Measurements from ENCODE around the gene TMEM273.

Gene TMEM273

DNA sequence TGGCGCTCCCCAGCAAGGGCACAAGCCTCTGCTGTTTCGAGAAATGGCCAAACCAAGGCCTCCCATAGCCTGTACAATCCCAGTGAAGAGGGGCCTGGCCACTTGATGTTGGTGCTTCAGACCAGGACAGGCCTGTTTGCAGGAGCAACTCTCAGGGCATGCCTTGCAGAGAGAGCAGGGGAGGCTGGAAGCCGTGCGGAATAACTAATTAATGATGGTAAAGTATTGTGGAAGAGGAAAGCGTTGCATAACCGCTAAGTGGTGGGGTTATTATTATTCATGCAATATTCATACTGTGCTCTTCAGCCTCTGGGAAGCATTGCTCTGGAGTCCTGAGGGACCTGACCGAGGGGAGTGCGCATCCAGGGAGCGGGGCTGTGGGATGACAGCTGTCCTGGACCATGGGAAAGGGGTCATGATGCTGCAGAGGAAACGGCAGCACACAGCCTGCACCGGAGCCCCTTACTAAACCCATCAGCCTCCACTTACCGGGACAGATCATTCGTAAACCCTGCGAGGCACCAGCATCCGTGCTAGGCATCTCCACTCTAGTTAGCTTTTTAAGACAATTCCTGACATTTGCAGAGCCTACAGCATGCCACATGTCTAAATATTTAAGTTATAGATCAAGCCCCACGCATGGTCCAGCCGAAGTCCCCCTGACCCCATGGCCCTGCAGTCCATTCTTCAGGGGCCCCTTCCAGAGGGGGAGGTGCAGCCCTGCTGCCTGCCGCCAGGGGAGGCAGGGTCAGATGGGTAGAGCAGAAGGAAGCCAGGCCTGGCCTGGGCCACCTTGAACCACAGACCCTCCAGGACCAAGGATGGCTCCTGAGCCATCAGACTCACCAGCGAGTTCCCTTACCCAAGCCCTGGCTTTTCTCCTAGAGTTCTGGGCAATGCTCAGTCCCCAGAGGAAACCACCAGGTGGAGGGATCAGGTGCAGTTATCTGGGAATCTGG lies 11.6 kb downstream of the TMEM273 start:
- DNase-seq (ENCODE audit: low read depth) = no peak

DNA sequence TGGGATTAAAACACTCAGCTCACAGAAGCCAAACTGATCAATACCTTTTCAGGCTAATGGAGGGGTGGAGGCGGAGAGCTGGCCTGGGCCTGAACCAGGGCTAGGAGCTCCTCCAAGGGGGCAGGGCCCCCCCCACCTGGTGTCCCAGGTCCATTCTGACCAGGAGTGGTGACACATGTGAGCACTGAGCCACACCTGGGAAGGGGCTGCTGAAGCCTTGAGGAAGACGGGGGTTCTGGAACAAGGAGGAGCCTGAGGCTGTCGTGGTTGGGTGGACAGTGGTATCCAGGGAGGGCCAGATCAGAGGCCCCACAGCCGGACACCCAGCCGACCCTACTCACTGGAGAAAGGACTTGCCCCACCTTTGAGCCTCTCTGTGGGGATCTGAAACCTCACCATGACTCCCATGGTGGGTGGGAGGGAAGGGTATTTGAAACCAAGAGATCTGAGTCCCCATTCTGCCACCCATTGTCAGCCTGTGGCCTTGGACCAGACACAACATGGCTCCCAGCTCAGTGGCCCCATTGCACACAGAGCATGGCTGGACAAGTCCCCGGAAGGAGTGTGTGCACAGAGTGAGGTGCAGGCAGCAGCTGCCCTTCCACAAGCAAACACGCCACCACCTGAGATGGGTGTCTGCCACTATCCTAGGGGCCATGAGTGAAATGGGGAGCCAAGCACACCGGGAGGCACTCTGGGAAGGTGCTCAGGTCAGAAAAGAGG lies 12.4 kb downstream of the TMEM273 start:
- no peak for DNase-seq (ENCODE audit: low read depth)

DNA sequence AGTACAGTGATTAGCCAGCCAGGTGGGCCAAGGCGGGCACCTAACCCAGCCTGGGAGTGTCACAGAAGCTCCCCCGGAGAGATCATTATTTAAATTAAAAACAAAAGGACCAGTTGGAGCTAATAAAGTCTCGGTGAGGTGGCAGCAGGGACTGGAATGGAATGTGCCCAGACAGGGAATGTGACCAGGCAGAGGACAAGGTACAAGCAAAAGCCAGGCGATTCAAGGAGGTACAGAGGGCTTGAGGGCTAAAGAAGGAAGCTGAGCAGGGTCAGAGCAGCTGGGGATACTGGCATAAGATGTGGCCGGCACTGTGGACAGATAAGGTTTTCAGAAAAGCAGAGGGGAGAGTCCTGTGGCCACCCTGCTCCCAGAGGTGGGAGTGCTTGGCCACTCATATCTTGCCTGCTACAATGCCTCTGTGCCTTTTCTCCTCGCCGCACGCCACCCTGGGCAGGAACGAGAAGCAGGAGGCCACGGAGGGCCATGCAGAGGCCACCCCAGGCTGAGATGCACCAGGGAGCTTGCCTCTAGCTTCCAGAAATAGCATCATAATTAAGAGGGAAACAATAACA lies 13.2 kb downstream of the TMEM273 start:
- no peak for DNase-seq (ENCODE audit: low read depth)

DNA sequence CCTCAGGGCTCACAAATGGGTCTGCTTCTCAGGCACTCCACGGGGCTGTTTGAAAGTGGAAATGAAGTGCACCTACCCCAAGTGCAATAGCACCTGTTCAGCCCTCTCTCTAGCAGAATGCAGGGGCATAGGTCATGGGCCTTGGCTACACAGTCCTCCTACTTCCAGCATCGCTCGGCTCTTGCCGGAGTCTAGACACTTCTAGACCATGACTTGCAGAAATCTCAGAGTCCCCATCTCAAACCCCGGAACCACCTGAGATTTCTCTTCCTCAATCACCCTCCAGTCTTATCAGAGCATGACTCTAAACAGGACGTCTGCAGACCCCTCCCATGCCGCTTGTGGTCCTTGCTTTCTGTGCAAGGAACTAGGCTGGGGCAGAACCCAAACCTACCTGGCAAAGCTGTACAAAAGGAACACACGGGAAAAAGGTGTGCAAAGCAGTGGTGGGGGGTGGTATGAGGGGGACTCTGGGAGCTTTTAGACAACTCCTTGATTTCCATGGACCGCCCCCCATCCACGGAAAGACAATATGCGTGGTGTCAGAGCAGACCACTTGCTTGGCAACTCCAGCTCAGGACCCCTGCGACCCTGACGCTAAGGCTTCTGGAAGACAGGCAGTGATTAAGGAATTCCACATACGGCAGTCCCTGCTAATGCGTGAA lies 13.8 kb downstream of the TMEM273 start:
- DNase-seq (ENCODE audit: low read depth) = no peak

DNA sequence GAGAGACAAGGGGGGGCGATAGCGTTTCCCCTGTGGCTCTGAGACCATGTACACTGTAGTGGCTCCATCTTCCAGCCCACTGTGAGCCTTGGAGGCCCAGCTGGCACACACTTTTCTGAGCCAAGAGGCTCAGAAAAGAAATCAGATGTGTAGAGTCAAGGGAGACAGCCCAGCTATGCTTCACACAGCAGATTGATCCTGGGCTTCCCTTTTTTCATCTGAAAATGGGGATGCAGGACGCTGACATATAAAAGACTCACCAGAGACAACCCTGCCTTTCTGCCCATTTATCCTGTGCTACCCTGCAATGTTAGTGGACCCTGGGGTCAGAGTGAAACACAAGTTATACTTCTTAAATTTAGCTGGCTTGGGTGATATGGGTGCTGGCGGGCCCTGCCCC lies 14.3 kb downstream of the TMEM273 start:
- no peak for DNase-seq (ENCODE audit: low read depth)

DNA sequence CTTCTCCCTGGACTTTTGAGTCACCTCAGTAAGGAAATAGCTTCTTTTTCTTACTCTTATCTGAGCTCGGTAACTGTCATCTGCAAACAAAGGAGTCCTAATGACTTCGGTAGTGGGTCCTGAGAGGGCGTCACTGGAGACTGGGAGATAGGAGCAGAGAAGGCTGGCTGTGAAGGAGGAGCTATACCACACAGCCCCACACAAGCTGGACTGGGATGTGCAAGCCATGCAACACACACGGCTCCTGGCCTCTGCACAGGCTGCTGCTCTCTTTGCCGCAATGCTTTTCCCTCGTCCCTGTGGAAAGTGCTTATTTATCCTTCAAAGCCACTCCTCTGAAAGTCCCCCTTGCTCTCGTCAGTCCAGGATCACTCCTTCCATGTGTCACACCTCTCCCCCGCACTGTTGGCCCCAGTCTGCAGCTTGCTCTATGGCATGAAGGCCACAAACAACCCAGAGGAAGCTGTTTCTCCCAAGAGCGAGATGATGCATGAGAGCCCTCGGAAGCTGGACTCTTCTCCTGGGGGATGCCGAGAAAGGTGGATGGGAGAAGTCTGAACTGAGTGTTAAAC lies 14.9 kb downstream of the TMEM273 start:
- DNase-seq (ENCODE audit: low read depth) = no peak

DNA sequence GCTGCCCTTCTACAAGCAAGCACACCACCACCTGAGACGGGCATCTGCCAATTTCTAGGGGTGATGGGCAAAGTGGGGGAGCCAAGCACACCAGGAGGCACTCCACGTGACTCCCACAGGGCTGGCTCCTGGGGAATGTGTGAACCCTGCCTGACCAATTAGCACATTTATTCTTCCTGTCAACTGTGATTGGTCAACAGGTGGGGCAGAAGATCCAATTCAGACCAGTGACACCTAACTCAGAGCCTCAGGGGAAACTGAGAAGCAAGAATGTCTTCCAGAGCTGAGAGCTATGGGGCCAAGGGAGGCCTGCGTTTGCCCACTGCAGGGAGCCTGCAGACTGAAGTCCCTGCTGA lies 15.4 kb downstream of the TMEM273 start:
- DNase-seq (ENCODE audit: low read depth) = no peak

DNA sequence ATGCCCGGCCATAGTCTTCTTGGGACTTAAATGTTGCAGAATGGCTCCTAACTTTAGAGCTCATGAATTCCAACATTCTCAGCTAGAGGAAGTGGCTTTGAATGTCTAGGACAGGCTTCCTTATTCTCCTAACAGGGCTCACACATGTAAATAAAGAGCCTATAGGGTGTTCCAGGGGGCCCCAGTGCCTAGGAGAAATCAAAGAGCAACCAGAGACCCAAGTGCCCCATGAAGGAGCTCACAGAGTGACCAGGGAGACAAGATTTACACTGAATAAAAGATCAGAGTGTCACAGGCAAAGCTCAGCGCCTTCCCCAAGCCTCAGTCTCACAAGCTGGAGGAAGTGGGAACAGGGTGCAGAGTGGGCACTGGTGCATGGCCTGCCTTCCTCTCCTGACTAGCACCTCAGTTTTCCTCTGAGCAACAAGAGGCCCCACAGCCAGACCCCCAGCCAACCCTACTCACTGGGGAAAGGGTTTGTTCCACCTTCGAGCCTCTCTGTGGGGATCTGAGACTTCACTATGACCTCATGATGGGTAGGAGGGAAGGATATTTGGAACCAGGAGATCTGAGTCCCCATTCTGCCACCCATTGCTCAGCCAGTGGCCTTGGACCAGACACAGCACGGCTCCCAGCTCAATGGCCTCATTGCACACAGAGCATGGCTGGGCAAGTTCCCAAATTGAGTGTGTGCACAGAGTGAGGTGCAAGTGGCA lies 16.0 kb downstream of the TMEM273 start:
- no peak for DNase-seq (ENCODE audit: low read depth)

DNA sequence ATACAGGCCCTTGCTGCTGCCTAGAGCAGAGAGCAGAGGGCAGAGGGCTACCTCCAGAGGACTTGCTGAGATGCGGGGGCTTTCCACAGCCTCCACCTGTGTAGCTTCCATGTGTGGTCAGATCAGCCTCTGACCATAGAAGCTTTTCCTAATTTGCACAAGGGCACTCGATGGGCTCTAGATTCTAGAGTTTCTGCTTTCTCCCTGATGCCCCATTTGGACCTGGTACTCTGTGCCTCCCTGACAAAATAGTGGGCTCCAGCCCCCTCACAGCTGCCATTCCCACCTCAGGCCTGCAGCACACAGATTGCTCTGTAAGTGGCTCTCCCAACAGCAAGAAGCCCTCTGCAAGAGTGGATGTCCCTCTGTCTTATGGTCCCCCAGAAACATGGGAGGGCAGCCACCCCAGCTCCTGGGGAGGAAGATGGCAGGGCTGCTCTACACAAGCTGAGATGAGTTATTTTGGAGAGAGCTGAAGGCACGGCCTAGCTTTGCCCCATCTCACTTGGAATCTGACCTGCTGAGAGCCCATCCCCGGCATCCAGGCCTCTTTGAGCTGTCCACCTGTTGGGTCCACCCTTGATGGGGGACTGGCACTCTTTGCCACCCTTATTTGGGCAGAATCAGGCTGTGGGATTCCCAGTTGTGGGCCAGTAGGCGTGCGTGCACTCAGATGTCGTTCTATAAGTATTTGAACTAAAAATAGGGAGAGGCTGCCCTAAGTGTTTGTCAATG lies 16.7 kb downstream of the TMEM273 start:
- no peak for DNase-seq (ENCODE audit: low read depth)

DNA sequence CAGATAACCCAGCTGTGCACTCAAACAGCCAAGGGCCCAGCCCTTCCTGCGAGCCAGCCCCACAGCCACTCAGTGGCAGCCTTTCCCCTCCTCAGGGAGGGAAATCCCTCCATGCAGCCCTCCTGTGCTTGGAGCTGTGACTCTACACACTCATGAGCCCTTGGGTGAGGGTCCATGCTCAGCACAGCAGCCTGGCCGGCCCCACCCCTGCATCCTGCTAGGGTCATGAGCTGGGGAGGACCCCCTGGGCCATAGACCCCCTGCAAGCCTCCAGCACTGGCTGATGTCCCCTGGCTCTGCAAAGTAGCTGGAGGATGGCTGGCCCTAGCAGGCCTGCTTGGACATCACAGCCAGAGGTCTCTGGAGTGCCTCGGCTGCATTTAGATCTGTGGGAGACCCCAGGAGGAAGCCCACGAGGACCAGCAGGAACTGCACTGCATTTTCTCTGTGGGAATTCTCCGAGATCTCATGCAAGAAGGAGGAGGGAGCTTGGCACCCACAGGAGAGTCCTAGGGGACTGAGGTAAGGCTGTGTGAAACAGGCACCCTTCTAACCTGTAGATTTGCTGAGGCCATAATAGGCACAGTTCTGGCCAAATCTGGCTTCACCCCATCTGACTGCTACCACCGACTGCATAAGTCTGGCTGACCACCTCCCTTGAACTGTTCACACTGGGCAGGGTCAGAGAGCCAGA lies 17.4 kb downstream of the TMEM273 start:
- no peak for DNase-seq (ENCODE audit: low read depth)

DNA sequence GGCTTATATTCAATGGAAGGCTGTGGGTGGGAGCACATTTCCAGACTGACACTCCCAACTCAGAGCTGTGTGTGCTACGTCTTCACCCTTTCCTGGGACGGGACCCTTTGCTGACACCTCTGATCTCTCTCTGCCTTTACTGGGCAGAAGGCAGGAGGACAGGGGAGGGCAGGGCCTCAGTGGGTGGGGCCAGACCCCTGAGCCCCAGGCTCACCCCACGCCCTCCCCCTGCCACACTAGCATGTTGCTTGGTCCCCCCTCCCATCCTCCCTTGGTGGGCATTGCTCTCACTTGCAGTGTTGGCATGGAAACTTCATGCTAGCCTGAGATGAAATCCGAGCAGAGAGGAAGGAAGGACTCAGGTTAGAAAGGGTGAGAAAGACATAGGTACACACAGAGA lies 18.4 kb downstream of the TMEM273 start:
- no peak for DNase-seq (ENCODE audit: low read depth)

DNA sequence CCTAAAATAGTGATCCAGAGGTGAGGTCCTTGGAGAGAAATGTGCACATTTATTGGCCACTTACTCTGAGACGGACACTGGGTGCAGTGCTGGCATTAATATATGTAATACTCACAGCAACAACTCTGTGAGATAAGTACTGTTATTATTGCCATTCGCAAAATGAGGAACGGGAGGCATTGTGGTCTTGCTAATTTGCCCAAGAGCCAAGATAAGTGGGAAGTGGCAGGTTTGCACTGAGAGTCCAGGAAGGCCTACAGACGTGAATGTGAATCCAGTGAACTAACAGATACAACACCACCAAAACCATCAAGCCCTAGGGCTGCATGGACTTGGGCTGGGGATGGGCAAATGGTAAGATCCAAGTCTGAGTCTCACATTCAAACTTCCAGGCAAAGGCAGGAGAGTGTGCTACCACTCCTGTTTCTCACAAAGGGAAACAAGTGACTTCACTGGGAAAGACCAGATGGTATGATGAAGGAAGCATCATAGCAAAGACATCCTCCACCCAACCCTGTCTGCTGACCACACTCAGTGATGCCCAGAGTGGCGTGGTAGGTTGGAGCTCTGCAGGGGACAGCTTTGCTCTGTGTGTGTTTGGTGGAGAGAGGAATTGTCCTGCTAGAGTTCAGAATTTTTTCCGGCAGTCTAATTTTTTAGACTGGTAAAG lies 19.2 kb downstream of the TMEM273 start:
- DNase-seq (ENCODE audit: low read depth) = no peak

DNA sequence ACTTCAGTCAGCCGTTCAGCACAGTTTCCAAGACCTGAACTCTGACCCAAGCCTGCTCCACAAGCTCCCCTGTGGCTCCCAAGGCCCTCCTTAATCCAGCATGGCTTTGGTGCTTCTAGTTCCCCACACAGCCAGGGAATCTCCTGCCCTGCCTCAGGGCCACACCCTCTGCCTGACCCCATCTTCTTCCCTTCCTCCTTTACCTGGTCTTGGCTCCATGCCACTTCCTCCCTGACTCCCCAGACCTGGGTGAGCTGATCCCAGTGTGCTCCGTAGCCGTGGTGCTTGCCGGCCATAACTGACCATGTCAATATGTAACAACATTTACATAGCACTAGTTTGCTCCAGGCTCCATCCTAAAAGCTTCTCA lies 20.0 kb downstream of the TMEM273 start:
- DNase-seq (ENCODE audit: low read depth) = no peak

DNA sequence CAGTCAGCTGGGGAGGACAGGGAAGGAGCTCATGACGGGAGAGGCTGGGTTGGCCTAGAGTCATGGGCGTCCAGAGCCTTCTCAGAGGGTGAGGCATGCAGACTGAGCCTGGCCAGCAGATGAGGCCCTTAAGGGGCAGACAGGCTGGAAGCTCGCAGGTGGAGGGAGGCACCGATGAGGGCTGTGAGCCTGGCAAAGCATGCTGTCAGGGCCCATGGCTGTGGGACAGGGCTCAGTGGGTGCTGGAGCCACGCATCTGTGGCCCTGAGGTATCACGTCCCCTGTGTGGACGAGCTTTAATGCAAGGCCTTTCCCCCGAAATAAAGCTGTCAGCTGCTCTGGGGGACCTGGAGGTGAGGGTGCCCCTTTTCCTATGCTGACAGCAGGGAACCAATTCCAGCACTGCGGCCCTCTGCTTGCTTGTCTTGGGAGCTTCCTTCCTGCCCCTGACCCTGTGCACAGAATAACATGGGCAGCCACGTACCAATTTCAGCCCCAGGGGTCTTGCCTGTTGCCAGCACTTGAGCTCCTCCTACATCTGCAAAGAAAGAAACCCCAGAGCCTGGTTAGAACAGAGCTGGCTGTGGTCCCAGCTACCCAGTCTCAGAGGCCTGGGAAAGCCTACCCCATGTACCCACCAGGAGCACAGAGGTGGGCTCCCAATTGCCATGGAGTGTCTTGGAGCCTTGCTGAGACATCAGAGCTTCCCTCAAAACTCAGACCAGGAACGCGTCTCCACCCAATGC lies 20.6 kb downstream of the TMEM273 start:
- DNase-seq (ENCODE audit: low read depth) = no peak

DNA sequence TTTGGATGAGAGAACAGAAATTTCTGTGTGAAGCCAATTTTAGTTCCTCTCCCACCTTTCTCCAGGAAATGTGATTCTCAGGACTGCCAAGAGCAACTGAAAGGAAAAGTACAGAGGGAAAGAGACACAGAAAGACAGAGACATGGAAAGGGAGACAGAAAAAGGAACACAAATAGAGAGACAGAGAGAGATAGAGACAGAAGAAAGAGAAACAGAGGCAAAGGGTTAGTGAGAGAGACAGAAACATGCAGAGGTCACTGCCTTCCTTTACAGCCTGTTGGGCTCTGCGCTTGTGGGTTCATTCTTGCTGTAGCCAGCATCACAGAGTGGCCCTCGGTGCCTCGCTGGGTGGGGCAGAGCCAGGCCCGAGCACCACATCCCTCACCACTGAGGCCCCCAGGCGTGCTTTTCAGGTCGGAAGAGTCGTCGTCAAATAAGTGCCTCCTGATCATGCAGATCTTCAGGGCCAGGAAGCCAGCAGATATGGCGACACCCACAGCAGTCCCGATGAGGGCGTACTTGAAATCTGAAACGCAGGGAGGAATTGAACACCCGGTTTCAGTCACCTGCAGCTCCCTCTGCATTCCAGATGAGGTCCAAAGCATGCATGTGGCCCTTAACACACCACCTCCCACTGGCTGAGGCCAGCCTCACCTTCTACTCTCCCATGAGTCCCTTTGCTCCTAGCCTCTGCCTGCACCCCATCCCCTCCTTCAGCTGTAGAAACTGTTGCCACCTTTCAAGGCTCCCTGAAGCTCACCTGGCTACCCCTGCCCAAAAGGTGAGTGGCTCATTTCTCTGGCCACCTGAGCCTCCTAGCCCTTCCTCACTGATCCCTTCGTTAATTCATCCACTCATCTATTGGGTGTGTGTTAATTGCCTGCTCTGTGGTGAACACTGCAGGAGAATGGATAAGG lies 21.4 kb downstream of the TMEM273 start:
- no peak for DNase-seq (ENCODE audit: low read depth)

DNA sequence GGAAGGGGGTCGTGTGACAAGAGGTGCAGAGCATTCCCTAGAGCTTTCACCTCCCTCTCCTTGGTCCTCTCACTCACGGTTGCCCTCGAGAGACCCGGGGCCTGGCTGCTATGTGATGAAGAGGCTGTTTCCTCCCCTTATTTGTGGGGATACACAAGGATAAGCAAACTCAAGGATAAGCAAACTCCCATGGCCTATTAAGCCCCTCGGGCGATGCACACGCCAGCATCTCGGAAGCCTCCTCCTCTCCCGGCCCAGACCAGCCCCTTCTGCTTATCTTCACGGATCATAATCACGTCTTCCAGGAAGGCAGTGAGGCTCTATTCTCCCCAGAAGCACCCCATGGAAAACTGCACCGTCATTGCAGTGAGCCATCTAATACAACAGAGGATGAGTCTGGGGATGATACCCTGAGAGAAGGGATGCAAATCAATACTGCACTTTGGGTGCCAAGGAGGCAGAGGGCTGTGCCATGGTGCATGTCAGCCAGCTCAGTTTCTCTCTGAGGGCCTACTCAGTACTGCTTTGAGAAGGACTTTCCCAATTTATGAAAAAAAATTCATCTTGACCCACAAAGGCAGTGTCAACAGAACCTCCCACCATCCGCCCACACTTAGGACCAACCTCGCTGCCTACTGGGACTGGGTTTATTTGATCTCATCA lies 22.2 kb downstream of the TMEM273 start:
- DNase-seq (ENCODE audit: low read depth) = no peak

DNA sequence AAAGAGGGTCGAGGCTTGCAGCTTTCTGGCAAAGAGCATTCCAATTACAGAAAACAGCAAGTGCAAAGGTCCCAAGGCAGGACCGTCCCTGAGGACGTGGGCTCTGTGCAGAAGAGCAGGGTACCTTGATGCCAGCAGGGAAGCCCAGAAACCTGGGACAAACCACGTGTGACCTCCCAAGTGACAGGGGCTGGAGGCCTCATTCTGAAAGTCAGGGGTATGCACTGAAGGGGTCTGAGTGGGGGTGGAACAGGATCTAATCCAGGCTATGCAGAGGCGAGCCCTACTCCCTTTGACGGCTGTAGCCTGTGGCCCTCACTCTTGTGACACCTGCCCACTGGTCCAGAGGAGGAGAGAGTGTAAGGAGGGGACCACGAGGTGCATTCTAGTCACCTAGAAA lies 22.9 kb downstream of the TMEM273 start:
- no peak for DNase-seq (ENCODE audit: low read depth)
